Panc1 (cell line): Measurements from ENCODE around the gene KIAA0232. TPM values are rescaled to one million over a fixed set of nuclear protein-coding genes. Genes with fewer than 3 reads are reported as not detected.

Source experiments
- ATAC-seq: fragments of 200-7000 bp; cut with Tn5 transposase; 2 replicates; pipeline ENCODE4 v1.9.1; 2020; ENCODE audit warnings: mild to moderate bottlenecking, moderate library complexity
- BruUV-seq: library from RNA; stranded (reverse); fragments of 400-500 nt; replicated peaks from 2 replicates; lab custom pipeline; 2021; lab: Mats Ljungman, UMichigan
- CTCF ChIA-PET: fragments of 300-600 bp; sonication (Branson Sonifier 250); formaldehyde crosslinking; loops from one replicate; lab custom pipeline; 2022; ENCODE audit warnings: antibody characterized with exemption; lab: Charles Lee
- POLR2A ChIA-PET: fragments of 300-600 bp; sonication (Branson Sonifier 250); formaldehyde crosslinking; loops from one replicate; lab custom pipeline; 2022; ENCODE audit warnings: antibody characterized with exemption; lab: Charles Lee
- DNase-seq: peaks from one replicate; pipeline ENCODE4 v3.0.0-alpha.2; 2010; ENCODE audit warnings: low read depth, low spot score
- H3K27ac ChIP-seq: 2 replicates; pipeline ENCODE4 v1.5.1; 2011; ENCODE audit warnings: mild to moderate bottlenecking, low read length, inconsistent platforms
- H3K27me3 ChIP-seq: fragments of 200-500 bp; sonication (Bioruptor generic); 2 replicates; pipeline ENCODE4 v1.6.0; 2014; ENCODE audit warnings: low read length, inconsistent platforms; ENCODE audit not compliant: control insufficient read depth, insufficient read depth
- H3K36me3 ChIP-seq: fragments of 200-500 bp; sonication (Bioruptor generic); 2 replicates; pipeline ENCODE4 v1.5.1; 2014; ENCODE audit warnings: inconsistent platforms, mild to moderate bottlenecking, low read length, moderate library complexity; ENCODE audit not compliant: control insufficient read depth, insufficient read depth
- H3K4me1 ChIP-seq: 2 replicates; pipeline ENCODE4 v1.5.1; 2011; ENCODE audit warnings: inconsistent platforms, mild to moderate bottlenecking, low read length, moderate library complexity; ENCODE audit not compliant: control insufficient read depth, insufficient read depth
- H3K4me3 ChIP-seq, 2 experiments: 2 replicates each; pipeline ENCODE4 v1.5.1; 2011 to 2012; ENCODE audit warnings: low read depth in 2 of 2, low read length in 2 of 2, mild to moderate bottlenecking in 2 of 2, inconsistent platforms in 1 of 2, moderate library complexity in 1 of 2
- H3K9me3 ChIP-seq: fragments of 200-500 bp; sonication (Bioruptor generic); 2 replicates; pipeline ENCODE4 v1.5.1; 2014; ENCODE audit warnings: low read depth, mild to moderate bottlenecking, inconsistent platforms, low read length, moderate library complexity; ENCODE audit not compliant: control insufficient read depth, insufficient read depth
- POLR2AphosphoS5 ChIP-seq: IDR thresholded peaks from 2 replicates; pipeline ENCODE4 v1.6.1; 2012; ENCODE audit warnings: mild to moderate bottlenecking, low read depth, low read length, moderate library complexity
- SIN3A ChIP-seq: IDR thresholded peaks from 2 replicates; pipeline ENCODE4 v1.6.1; 2012; ENCODE audit warnings: low read depth, mild to moderate bottlenecking, low read length, moderate library complexity, borderline replicate concordance; ENCODE audit not compliant: insufficient read depth
- TCF7L2 ChIP-seq: IDR thresholded peaks from 2 replicates; pipeline ENCODE4 v1.6.1; 2011; ENCODE audit warnings: mild to moderate bottlenecking, low read depth, low read length, inconsistent platforms
- in situ Hi-C: cut with HindIII; loops from 2 replicates; pipeline ENCODE4 v1.10.0; 2016; ENCODE audit warnings: low sequenced_read_pairs, low pct_unique_long_range_greater_than_20kb
- intact Hi-C: fragments of 100-400 bp; cut with micrococcal nuclease; formaldehyde crosslinking; loops from one replicate; pipeline ENCODE4 v1.10.0; 2022; ENCODE audit not compliant: unreplicated experiment
- total RNA-seq: library from RNA; stranded (reverse); gene quantifications from one replicate; pipeline ENCODE4 v1.2.1, GENCODE V29; 2021; ENCODE audit not compliant: unreplicated experiment
- TF ChIP-seq, protein P1 (sequence below), 2 experiments: IDR thresholded peaks; 2 replicates each; pipeline ENCODE4 v1.6.1; 2011 to 2012; ENCODE audit warnings: low read depth in 2 of 2, control low read depth in 1 of 2, low read length in 1 of 2, mild to moderate bottlenecking in 1 of 2, moderate library complexity in 1 of 2; ENCODE audit not compliant: insufficient read depth in 1 of 2
- TF ChIP-seq, protein P2 (sequence below): fragments of 450-650 bp; IDR thresholded peaks from 2 replicates; pipeline ENCODE4 v1.5.1; 2017; ENCODE audit warnings: mild to moderate bottlenecking

Gene KIAA0232
- total RNA-seq, 1 experiment from 2014 or later = 20.2 TPM

DNA sequence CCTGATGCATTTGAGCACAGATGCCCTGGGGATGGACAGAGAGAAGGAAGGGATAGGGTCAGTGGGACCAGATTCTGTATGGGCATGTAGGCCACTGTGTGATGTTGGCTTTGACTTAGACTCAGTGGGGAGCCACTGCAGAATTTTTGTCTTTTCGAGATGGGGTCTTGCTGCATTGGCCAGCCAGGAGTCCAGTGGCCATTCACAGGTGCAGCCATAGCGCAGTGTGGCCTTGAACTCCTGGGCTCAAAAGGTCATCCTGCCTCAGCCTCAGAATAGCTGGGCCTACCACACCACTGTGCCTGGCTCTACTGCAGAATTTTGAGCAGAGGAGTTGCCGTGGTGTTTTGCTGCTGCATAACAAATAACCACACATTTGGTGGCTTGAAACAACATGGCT, 149.9 kb downstream of the KIAA0232 start:
- Histone ChIP-seq H3K27me3 (no peaks in the 10 kb centered on the region), H3K36me3 (no peaks in the 10 kb centered on the region), H3K27ac (no peak overlapping the region), H3K4me3 (no peak overlapping the region), H3K4me1 (peaks cover 2% of the 10 kb centered on the region; the same call in 1 of the 2 replicates), H3K9me3 (no peaks in the 10 kb centered on the region)
- in situ Hi-C loops = no loop called here
- CTCF ChIA-PET = no interaction called here
- DNase-seq = no peak
- TF ChIP-seq SIN3A (no peak), POLR2AphosphoS5 (no peak)
- TF ChIP-seq, protein P1, sequence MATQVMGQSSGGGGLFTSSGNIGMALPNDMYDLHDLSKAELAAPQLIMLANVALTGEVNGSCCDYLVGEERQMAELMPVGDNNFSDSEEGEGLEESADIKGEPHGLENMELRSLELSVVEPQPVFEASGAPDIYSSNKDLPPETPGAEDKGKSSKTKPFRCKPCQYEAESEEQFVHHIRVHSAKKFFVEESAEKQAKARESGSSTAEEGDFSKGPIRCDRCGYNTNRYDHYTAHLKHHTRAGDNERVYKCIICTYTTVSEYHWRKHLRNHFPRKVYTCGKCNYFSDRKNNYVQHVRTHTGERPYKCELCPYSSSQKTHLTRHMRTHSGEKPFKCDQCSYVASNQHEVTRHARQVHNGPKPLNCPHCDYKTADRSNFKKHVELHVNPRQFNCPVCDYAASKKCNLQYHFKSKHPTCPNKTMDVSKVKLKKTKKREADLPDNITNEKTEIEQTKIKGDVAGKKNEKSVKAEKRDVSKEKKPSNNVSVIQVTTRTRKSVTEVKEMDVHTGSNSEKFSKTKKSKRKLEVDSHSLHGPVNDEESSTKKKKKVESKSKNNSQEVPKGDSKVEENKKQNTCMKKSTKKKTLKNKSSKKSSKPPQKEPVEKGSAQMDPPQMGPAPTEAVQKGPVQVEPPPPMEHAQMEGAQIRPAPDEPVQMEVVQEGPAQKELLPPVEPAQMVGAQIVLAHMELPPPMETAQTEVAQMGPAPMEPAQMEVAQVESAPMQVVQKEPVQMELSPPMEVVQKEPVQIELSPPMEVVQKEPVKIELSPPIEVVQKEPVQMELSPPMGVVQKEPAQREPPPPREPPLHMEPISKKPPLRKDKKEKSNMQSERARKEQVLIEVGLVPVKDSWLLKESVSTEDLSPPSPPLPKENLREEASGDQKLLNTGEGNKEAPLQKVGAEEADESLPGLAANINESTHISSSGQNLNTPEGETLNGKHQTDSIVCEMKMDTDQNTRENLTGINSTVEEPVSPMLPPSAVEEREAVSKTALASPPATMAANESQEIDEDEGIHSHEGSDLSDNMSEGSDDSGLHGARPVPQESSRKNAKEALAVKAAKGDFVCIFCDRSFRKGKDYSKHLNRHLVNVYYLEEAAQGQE (IDR thresholded peaks at IDR 0.05; ENCODE audit: insufficient read depth in 1 of 2, low read depth in 2 of 2, low read length in 1 of 2) = no peak
- no peak for ATAC-seq
- no TSS peak for BruUV-seq
- POLR2A ChIA-PET = no interaction called here
- intact Hi-C loops = no loop called here

DNA sequence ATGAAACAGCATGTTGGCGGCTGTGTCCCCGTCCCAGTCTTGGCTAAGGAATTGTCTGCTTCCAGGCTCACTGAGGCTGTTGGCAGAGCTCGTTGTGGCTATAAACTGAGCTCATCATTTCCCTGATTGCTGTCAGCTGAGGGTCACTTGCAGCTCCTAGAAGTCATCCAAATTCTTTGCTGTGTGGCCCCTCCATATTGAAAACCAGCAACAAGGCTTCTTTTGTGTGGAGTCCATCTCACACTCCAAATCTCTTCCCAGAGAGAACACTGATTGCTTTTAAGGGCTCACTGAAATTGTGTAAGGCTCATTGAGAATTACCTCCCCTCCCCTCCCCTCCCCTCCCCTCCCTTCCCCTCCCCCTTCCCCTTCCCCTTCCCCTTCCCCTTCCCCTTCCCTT, 150.4 kb downstream of the KIAA0232 start:
- CTCF ChIA-PET = no interaction called here
- DNase-seq = no peak
- H3K4me3 ChIP-seq = no peak overlapping the region
- ATAC-seq = no peak
- H3K27ac ChIP-seq = no peak overlapping the region
- POLR2A ChIA-PET = no interaction called here
- no TSS peak for BruUV-seq
- intact Hi-C loops (no loop called here), in situ Hi-C loops (no loop called here)
- H3K27me3 ChIP-seq = no peaks in the 10 kb centered on the region
- H3K4me1 ChIP-seq = peaks cover 2% of the 10 kb centered on the region; the same call in 1 of the 2 replicates
- H3K9me3 ChIP-seq = no peaks in the 10 kb centered on the region
- no peaks in the 10 kb centered on the region for H3K36me3 ChIP-seq
- TF ChIP-seq, protein P1 (IDR thresholded peaks at IDR 0.05; ENCODE audit: insufficient read depth in 1 of 2, low read depth in 2 of 2, low read length in 1 of 2) = no peak
- TF ChIP-seq TCF7L2 = no peak
- TF ChIP-seq, protein P2, sequence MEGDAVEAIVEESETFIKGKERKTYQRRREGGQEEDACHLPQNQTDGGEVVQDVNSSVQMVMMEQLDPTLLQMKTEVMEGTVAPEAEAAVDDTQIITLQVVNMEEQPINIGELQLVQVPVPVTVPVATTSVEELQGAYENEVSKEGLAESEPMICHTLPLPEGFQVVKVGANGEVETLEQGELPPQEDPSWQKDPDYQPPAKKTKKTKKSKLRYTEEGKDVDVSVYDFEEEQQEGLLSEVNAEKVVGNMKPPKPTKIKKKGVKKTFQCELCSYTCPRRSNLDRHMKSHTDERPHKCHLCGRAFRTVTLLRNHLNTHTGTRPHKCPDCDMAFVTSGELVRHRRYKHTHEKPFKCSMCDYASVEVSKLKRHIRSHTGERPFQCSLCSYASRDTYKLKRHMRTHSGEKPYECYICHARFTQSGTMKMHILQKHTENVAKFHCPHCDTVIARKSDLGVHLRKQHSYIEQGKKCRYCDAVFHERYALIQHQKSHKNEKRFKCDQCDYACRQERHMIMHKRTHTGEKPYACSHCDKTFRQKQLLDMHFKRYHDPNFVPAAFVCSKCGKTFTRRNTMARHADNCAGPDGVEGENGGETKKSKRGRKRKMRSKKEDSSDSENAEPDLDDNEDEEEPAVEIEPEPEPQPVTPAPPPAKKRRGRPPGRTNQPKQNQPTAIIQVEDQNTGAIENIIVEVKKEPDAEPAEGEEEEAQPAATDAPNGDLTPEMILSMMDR = no peak
- no peak for TF ChIP-seq POLR2AphosphoS5
- no peak for TF ChIP-seq SIN3A

Other genes starting within 250 kb of the KIAA0232 start
- 34.4 TPM for gene MAN2B2, start 207.5 kb upstream of the KIAA0232 start, total RNA-seq
- 212 TPM for gene MRFAP1, start 142.0 kb upstream of the KIAA0232 start, total RNA-seq
- 2.3 TPM for gene S100P, start 88.8 kb upstream of the KIAA0232 start, total RNA-seq
- gene MRFAP1L1, start 72.9 kb upstream of the KIAA0232 start, total RNA-seq = 29.5 TPM
- 10.7 TPM for gene BLOC1S4, start 66.6 kb upstream of the KIAA0232 start, total RNA-seq
- 36.3 TPM for gene TBC1D14, start 127.1 kb downstream of the KIAA0232 start, total RNA-seq